Sigmoid colon (tissue), 7 donors: ENCODE measurements around the gene CERS6. TPM values are rescaled to one million over a fixed set of nuclear protein-coding genes. Genes with fewer than 3 reads are reported as not detected.

Source experiments
- DNase-seq: peaks from one replicate; pipeline ENCODE4 v3.0.0-alpha.2; 2019
- H3K27ac ChIP-seq, 4 donors: fragments of 200-600 bp; sonication (generic); one replicate each; pipeline ENCODE4 v1.5.1; 2016 to 2019; ENCODE audit warnings: mild to moderate bottlenecking in 1 of 4
- H3K27me3 ChIP-seq, 3 donors: fragments of 200-600 bp; sonication (generic); one replicate each; pipeline ENCODE4 v1.5.1; 2019; ENCODE audit warnings: mild to moderate bottlenecking in 1 of 3
- H3K36me3 ChIP-seq, 4 donors: fragments of 200-600 bp; sonication (generic); one replicate each; pipeline ENCODE4 v1.5.1; 2016 to 2019
- H3K4me1 ChIP-seq, 4 donors: fragments of 200-600 bp; sonication (generic); one replicate each; pipeline ENCODE4 v1.5.1; 2017 to 2019
- H3K4me3 ChIP-seq, 4 donors: fragments of 200-600 bp; sonication (generic); one replicate each; pipeline ENCODE4 v1.5.1; 2017 to 2019; ENCODE audit warnings: mild to moderate bottlenecking in 2 of 4, moderate library complexity in 1 of 4
- H3K9me3 ChIP-seq, 4 donors: fragments of 200-600 bp in 3 of 4; sonication (generic) in 3 of 4; one replicate each; pipeline versions ENCODE4 v1.5.1 to v1.6.1; 2013 to 2019
- CTCF ChIP-seq, 4 experiments: fragments of 450-650 bp in 3 of 4; fragments of 200-600 bp in 1 of 4; IDR thresholded peaks; one replicate each; pipeline ENCODE4 v1.5.1; 2016 to 2019; ENCODE audit warnings: antibody characterized with exemption in 4 of 4, mild to moderate bottlenecking in 3 of 4, moderate library complexity in 2 of 4
- EP300 ChIP-seq, 4 donors: sonication (generic); formaldehyde crosslinking; IDR thresholded peaks; one replicate each; pipeline ENCODE4 v1.6.1; 2017; ENCODE audit warnings: antibody characterized with exemption in 4 of 4
- POLR2A ChIP-seq, 2 donors: fragments of 450-650 bp; IDR thresholded peaks; one replicate each; pipeline ENCODE4 v1.6.1; 2016; ENCODE audit warnings: antibody characterized with exemption in 2 of 2, mild to moderate bottlenecking in 2 of 2, moderate library complexity in 2 of 2
- POLR2AphosphoS5 ChIP-seq, 4 donors: sonication (generic); formaldehyde crosslinking; IDR thresholded peaks; one replicate each; pipeline ENCODE4 v1.6.1; 2017; ENCODE audit warnings: antibody characterized with exemption in 4 of 4
- WGBS, 2 donors: extraction: QIAGEN DNeasy Blood & Tissue Kit; methylation state at CpG; one replicate each; pipeline ENCODE4 v1.1.7; 2013; 5-methylcytosine and 5-hydroxymethylcytosine counted together
- intact Hi-C: fragments of 100-400 bp; cut with DNase I; formaldehyde crosslinking; loops from one replicate; pipeline ENCODE4 v1.15.1; 2023
- polyA plus RNA-seq, 3 donors: library from polyadenylated mRNA; stranded (reverse); fragments of 200-250 nt; gene quantifications; one replicate each; pipeline ENCODE4 v1.2.3, GENCODE V29; 2013
- total RNA-seq, 4 donors: library from RNA; depleted of rRNA; stranded (reverse); fragments of >200 nt; gene quantifications; one replicate each; pipeline ENCODE4 v1.1.0, GENCODE V29; 2016
- donor health status: healthy with polysubstance abuse.
- donor health status: Bipolar disorder and iron deficiency.
- donor health status: healthy.

Gene CERS6
- total and polyA plus RNA-seq, 7 donors = 4.4 to 21.0 (median 11.2) TPM

GRCh38 chr2:168450171-168450570 lies 5.9 kb upstream of the CERS6 start:
- H3K9me3 ChIP-seq = peaks cover 0 to 4% (median 0%) of the 10 kb centered on the region in 4 donors
- H3K4me3 ChIP-seq = no peak overlapping the region
- no peaks in the 10 kb centered on the region for H3K27me3 ChIP-seq
- TF ChIP-seq POLR2A (IDR thresholded peaks at IDR 0.05) = no peak
- no peak for TF ChIP-seq CTCF (IDR thresholded peaks at IDR 0.05)
- TF ChIP-seq POLR2AphosphoS5 (IDR thresholded peaks at IDR 0.05) = no peak
- no peak for TF ChIP-seq EP300 (IDR thresholded peaks at IDR 0.05)
- H3K4me1 ChIP-seq = no peaks in the 10 kb centered on the region
- WGBS, 2 donors = 80 to 95% methylated on average over 1 of the region's 1 CpG
- no peak overlapping the region for H3K27ac ChIP-seq
- no peaks in the 10 kb centered on the region for H3K36me3 ChIP-seq
- intact Hi-C loops = loop anchor here (10.0 kb wide), 1 partner anchor 205 kb away; the partner anchor contains the start of gene STK39
- DNase-seq = no peak

- Histone ChIP-seq H3K4me1 (no peaks in the 10 kb centered on the region), H3K27me3 (no peaks in the 10 kb centered on the region), H3K27ac (no peak overlapping the region), H3K4me3 (no peak overlapping the region), H3K9me3 (peaks cover 0 to 4% (median 0%) of the 10 kb centered on the region in 4 donors), H3K36me3 (no peaks in the 10 kb centered on the region)
- no peak for TF ChIP-seq CTCF (IDR thresholded peaks at IDR 0.05)
- TF ChIP-seq POLR2A (IDR thresholded peaks at IDR 0.05) = no peak
- WGBS, 2 donors = 44 to 79% methylated on average over 5 of the region's 5 CpGs
- intact Hi-C loops = loop anchor here (10.0 kb wide), 1 partner anchor 206 kb away; the partner anchor contains the start of gene STK39
- no peak for DNase-seq
These were observed 5.3 kb upstream of the CERS6 start for GRCh38 chr2:168450732-168451131.

GRCh38 chr2:168452781-168453180 lies 3.3 kb upstream of the CERS6 start:
- 94 to 96% methylated on average over 3 of the region's 3 CpGs for WGBS, 2 donors
- DNase-seq = no peak
- TF ChIP-seq POLR2AphosphoS5 (IDR thresholded peaks at IDR 0.05) = no peak
- no peaks in the 10 kb centered on the region for H3K27me3 ChIP-seq
- intact Hi-C loops = loop anchor here (10.0 kb wide), 1 partner anchor 208 kb away; the partner anchor contains the start of gene STK39
- H3K36me3 ChIP-seq = no peaks in the 10 kb centered on the region
- H3K9me3 ChIP-seq = peaks cover 0 to 4% (median 0%) of the 10 kb centered on the region in 4 donors
- no peak overlapping the region for H3K27ac ChIP-seq
- H3K4me1 ChIP-seq = peaks cover 0 to 5% (median 0%) of the 10 kb centered on the region in 4 donors
- no peak overlapping the region for H3K4me3 ChIP-seq

- no peak overlapping the region for H3K27ac ChIP-seq
- H3K4me1 ChIP-seq = peaks cover 0 to 5% (median 0%) of the 10 kb centered on the region in 4 donors
- 93 to 94% methylated on average over 3 of the region's 3 CpGs for WGBS, 2 donors
- no peaks in the 10 kb centered on the region for H3K36me3 ChIP-seq
- no peaks in the 10 kb centered on the region for H3K27me3 ChIP-seq
- TF ChIP-seq POLR2A (IDR thresholded peaks at IDR 0.05) (no peak), EP300 (IDR thresholded peaks at IDR 0.05) (no peak), POLR2AphosphoS5 (IDR thresholded peaks at IDR 0.05) (no peak), CTCF (IDR thresholded peaks at IDR 0.05) (no peak)
- no peak for DNase-seq
- no peak overlapping the region for H3K4me3 ChIP-seq
- intact Hi-C loops = loop anchor here (10.0 kb wide), 1 partner anchor 209 kb away; the partner anchor contains the start of gene STK39
- H3K9me3 ChIP-seq = peaks cover 0 to 4% (median 0%) of the 10 kb centered on the region in 4 donors
These were observed 2.7 kb upstream of the CERS6 start for GRCh38 chr2:168453404-168453803.

- intact Hi-C loops = loop anchor here (2.0 to 10.0 kb wide), 3 partner anchors 182 to 244 kb away; partner anchors contain the start of gene STK39
- DNase-seq = no peak
- H3K27ac ChIP-seq = peak overlapping the region in 2 of 4 donors; percentile 76 to 86
- peaks cover 0 to 5% (median 0%) of the 10 kb centered on the region in 4 donors for H3K4me1 ChIP-seq
- TF ChIP-seq POLR2AphosphoS5 (IDR thresholded peaks at IDR 0.05) = no peak
- no peak for TF ChIP-seq CTCF (IDR thresholded peaks at IDR 0.05)
- no peak for TF ChIP-seq EP300 (IDR thresholded peaks at IDR 0.05)
- no peak for TF ChIP-seq POLR2A (IDR thresholded peaks at IDR 0.05)
- H3K36me3 ChIP-seq = no peaks in the 10 kb centered on the region
- H3K4me3 ChIP-seq = peak overlapping the region in 3 of 4 donors; percentile 75 to 92 (median 80)
- WGBS, 2 donors = 54 to 70% methylated on average over 6 of the region's 6 CpGs
- H3K27me3 ChIP-seq = no peaks in the 10 kb centered on the region
- H3K9me3 ChIP-seq = peaks cover 0 to 4% (median 0%) of the 10 kb centered on the region in 4 donors
These were observed 1.1 kb upstream of the CERS6 start for GRCh38 chr2:168454737-168455644.
